ENCODE data around the gene DIPK1B.

Gene DIPK1B

DNA sequence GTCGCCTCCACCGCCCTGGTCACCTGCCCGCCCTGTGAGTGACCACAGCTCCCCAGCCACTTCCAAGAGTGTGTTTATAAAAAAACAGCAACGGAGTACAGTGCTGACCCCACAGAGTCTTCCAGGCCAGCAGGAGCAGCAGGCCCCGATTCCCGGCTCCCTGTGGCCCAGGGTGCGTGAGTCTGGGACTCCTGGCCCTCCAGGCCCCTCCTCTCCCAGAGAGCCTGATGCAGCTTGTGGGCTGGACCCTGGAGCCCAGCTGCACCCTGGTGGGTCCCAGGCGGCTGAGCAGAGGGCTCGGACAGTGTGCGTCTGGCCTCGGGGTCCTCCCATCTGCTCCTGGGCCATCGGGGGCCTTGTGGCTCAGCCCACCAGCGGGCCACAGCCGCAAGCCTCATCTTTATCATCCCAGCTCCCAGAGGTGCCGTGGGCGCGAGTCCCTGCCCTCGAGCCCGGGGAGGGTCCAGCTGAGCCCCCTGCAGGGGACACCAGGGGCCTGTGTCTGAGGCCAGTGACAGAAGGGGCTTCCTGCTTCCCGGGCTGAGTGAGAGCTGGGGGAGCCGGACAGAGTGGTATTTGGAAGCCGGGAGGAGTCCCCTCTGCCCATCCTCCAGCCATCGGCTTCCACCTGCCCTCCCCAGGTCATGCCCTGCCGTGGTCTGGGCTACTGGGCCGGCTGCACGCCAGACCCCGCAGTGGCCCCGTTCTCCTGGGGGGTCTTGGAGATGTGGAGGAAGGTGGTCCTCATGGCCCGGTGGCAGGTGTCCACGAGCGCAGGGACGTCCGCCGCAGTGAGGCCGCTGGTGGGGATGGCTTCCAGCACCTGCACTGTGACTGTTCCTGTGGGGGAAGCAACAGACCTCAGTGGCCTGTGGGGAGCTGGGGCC is 39.0 kb upstream of the DIPK1B start:
- DNase-seq, result no peak

DNA sequence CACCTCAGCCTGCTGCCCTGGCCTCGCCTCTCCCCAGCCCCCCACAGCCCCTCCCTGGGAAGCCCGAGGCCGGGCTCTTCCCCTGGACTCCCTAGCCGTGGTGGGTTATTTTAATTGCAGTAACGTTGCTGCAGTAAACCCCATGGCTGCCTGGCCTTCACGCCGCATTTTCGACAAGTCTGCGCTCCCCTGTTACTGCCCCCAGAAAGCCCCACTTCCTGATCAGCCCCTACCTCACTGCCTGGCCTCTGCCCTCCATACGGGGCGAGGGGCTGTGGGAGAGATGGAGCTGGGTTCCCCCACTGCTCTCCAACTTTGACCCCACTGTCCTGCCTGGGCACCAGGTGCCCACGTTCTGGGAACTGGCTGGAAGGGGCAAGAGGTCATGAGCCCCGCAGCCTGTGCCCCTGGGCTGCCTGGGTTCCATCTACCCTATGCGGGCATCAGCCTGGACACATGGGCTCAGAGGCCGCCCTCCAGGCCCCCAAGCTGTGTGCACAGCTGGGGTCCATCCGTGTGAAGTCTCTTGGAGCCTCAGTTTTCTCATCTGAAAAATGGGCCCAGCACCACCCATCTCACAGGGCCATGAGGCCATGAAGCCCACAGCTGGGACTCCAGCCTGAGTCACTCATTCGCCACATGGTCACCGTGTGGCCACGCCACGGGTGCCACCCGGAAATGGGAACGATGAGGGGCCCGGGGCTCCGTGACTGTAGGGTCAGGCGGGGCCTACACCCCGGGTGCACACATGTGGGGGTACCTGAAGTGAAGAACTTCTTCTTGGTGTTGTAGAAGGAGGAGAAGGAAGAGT is 38.2 kb upstream of the DIPK1B start:
- no peak for DNase-seq

DNA sequence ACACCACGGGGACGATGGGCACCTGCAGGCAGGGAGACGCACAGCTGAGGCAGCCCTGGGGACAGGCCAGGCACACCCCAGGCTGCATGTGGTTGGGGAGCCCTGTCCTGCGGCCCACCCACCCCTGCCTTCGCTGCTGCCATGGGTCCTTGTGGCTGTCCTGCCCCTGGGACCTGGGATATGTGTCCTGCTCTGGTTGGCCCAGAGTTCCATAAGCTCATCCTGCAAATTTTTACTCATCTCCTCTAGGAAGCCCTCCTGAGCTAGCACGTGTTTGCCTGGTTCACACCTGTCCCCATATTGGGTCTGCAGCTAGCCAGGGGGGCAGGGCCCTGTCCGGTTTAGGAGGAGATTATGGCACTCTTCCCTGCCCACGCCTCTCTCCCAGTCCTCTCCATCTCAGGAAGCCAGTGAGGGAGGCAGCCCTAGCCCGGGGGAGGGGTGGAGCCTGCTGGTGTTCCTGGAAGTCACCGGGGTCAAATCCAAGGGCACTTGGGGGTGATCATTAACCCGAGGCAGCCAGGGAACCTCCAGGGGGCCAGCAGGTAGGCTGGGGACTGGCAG is 37.5 kb upstream of the DIPK1B start:
- DNase-seq, result no peak

DNA sequence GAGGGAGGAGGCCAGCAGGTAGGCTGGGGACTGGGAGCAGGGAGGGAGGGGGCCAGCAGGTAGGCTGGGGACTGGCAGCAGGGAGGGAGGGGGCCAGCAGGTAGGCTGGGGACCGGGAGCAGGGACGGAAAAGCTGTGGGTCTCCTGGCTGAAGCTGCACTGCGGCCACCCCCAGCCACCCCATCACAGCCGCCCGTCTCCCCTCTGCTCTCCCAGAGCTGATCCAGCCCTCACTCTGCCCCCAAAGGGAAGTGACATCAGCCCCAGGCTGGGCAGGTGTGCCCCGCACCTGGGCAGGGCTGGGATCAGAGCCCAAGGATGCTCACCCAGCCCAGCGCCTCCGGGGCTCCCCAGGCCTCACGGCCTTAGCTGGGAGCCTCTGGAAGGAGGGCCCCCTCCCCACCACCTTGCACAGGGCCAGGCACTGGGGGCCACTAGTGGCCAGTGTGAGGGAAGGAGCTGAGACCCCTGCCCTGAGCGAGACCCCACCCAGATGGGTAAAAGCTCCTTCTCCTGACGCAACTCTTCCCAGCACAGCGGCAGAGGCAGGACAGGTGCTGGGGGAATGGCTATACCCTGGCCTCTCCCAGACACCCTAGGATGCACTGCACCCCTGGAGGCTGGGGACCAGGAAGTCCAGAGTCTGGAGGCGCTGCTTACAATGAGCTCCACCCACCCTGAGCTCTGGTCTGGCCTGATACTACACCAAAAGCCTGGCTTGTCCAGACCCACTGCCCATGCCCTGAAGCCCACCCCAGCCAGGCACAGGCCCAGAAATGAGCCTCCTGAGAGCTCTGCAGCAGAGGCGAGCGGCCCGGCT is 36.7 kb upstream of the DIPK1B start:
- no peak for DNase-seq

DNA sequence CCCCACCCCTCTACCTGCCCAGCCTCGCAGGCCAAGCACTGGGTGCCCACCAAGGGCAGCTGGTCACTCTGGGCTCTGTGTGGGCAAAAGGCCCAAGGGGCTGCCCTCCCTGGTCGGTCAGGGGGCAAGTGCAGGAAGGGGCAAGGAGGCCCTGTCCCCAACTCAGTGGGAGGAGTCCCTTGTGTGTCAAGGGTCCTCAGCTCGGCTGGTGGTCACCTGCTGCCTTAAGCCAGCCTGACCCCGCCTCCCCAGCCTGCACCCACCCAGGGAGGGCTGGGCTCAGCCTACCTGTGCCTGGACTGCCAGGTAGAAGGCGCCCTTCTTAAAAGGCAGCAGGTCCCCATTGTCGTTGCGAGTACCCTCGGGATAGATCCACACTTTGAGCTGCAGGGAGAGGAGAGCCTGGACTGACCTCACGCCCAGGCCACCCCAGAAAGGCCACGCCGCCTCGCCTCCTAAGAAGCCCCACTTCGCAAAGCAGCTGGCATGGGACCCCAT is 36.0 kb upstream of the DIPK1B start:
- no peak for DNase-seq

DNA sequence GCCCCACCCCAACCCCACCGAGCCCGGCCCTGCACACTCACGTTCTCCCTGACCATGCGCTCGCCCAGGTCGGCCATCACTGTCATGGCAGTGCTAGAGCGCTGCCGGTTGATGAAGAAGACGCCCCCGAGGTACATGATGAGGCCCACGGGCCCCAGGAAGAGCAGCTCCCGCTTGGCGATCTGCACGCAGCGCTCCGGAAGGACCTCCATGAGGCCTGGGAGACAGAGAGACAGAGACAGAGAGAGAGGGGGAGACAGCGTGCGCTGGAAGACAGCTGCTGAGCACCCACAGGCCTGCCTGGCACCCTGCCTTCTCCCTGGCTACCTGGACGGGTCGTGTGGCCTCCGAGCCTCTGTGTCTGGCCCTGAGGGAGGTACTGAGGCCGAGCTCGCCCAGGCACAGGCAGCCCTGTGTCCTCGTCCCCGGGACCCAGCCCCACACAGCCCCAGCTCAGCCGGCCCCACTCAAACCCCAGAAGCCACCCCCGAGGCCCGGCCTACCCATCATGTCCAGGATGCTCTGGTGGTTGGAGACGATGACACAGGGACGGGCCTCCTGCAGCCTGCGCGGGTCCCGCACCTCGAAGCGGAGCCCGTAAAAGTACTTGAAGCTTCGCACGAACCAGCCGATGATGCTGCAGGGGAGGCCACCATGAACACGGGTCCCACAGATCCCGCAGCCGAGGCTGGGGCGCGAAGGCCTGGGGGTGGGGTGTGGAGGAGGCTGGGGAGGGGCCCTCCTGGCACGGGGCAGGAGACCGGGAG is 35.3 kb upstream of the DIPK1B start:
- DNase-seq, result no peak

DNA sequence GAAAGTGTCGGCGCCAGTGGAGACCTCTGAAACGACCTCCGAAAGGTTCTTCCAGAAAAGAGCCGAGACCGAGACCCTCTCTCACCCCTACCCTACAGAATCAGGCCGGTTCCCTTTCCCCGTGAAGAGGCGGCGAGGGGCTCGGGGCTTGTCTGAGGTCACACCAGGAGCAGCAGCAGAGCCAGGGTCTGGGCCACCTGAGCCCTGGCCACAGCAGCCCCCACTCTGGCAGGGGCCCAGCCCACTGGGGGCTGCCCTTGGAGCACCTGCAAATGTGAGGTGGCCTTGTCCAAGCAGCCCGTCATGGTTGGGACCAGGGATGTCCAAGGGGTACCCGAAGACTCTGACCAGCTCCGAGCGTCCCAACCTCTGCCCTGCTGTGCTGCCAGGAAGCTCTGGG is 34.3 kb upstream of the DIPK1B start:
- DNase-seq, result no peak

DNA sequence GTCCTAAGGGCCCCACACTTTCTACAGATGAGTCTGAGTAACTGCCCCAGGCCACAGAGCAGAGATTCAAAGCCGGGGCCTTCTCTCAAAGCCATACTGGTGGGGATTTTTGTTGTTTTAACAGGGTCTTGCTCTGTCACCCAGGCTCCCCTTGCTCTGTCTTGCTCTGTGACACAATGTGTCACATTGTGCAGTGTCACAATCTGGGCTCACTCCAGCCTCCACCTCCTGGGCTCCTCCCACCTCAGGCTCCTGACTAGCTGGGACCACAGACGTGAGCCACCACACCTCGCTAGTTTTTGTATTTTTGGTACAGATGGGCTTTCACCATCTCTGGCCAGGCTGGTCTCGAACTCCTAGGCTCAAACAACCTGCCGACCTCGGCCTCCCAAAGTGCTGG is 33.7 kb upstream of the DIPK1B start:
- DNase-seq, result no peak

DNA sequence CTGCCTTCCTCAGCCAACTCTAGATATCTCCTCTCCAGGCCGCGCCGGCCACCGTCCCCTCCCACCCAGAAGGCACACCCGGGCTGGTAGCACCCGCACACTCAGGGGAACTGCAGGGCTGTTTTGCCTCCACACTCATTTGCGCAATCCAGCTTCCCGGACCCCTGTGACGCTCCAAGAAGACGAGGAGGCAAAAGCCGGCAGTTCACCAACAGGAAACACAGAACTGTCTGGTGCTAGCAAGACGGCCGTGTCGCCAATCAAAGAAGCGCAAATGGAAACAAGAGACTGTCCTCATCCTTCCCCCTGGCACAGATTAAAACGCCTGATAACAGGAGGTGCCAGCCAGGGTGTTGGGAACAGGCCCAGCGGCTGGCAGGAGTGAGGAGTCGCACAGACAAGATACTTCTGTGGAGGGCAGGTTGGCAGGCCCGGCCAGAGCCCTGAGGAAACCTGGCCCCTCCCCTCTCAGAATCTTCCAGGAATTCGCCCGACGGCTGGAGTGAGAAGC is 32.9 kb upstream of the DIPK1B start:
- no peak for DNase-seq

DNA sequence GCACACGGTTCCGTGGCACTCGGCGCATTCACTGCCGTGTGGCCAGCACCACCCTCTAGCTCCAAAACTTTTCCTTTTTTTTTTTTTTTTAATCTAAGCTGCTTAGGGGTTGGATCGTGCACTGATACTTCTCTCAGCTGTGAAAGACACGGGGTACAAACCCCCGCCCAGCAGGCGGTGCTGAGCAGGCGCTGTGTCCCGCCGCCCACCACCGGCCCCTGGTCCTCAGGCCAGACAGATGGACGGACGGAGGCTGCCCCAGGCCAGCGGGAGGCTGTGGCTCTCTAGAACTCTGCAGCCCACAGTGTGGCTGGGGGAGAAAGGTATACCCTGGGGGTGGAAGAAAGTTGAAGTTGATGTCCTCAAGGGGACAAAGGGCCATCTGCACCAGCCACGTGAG is 31.3 kb upstream of the DIPK1B start:
- DNase-seq, result no peak

DNA sequence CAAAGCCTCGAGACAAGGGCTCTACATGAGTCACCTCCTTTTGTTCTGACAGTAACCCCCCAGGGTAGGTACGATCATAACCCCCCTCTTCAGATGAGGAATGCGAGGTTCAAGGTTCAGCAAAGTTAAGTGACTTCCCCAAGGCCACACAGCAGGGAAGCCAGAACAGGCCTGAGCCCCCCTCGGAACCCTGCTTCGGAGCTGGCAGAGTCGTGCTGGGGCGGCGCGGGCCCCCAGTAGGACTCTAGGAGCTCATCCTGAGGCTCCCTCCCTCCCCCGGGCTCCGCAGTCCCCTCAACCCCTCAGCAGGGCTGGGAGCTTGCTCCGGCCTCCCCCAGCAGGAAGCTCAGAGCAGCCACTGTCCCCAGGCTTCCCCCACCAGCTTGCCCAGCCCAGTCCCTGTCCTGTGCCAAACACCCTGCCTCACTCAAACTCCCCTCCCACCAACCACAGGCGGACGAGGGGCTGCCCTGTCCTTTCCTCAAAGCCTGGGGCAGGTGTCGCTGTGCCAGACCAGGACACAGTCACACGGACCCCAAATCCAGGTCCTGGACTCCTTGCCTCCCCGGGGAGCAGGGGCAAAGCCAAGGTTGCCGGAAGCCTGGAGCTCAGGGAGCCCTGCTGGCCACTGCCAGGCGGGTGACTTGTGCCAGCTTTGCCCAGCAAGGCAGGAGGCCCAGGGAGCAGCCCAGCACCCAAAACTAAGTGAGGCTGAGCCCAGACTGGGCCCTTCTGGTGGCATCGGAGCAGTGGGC is 30.2 kb upstream of the DIPK1B start:
- DNase-seq, result no peak

DNA sequence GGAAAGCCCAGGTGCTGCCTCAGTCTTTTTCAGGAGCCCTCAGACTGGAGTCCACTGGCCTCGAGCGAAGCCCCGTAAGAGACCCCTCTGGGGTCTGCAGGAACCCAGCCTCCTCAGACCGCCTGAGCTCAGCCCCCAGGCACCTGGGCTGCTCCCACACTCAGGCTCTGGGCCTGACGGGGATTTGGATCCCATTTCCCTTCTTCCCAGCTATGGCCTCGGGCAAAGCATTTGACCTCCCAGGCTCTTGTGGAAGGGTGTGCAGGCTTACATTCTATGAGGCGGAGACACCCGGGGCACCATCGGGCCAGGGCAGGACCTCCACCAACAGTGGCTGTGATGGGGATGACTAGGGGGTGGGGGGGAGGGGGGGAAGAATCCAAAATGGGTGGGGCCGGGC is 29.7 kb upstream of the DIPK1B start:
- no peak for DNase-seq

DNA sequence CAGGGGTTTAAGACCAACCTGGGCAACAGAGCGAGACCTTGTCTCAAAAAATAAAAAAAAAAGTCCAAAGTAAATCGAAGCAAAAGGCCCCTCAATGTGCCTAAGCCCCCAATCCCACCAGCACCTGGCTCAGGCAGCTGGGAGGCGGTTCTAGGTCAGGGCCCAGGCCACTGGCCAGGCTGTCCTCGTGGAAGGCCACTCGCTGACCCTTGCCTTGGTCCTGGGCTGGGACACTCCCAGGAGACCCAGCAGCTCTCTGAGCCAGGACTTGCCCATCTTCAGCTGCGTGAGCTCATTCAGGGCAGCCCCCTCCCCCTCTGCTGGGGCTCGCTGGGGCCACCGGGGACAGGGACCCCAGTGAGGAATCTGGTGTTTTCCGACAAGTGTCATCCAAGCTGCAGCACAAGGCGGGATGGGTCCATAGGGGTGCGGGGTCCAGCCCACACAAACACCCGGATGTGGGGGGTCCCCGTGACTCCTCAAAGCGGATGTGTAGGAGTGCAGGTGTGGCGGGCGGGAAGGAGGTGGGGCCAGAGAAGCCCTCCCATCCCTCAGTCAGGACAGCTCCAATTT is 29.1 kb upstream of the DIPK1B start:
- DNase-seq, result no peak

DNA sequence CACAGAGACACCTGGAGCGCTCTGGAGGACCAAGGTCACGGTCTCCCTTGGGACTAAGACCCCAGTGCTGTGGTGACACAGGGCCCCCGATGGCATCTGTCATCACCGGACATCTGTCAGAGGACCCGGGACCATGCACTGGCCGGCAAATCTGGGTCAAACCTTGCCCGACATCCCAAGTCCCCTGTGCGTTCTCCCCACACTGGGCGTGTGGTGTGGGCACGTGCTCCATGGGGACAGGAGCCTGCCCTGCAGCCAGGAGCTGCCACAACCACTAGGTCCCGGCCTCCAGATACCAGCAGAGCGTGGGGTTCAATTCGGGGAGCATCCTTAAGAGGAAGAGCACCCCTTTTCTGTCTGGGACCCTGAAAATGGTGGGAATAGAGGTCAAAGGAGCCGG is 28.6 kb upstream of the DIPK1B start:
- DNase-seq, result no peak

DNA sequence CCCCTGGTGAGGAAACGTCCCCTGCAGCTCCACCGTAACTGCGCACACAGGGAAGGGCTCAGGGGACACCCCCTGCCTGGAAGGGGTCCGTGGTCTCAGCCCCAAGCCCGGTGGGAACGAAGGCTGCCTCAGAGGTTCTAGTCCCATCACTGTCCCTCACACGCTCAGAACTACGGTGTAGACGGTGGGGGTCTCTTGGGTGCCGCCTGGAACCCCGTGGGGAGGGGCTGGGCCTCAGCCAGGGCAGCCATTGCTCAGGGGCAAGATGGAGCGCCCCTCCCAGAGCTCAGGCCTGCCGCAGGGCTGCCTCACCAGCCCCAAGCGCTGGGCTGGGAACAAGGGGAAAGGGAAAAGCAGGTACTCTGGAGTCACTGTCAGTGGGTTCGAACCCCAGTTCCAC is 28.0 kb upstream of the DIPK1B start:
- no peak for DNase-seq

DNA sequence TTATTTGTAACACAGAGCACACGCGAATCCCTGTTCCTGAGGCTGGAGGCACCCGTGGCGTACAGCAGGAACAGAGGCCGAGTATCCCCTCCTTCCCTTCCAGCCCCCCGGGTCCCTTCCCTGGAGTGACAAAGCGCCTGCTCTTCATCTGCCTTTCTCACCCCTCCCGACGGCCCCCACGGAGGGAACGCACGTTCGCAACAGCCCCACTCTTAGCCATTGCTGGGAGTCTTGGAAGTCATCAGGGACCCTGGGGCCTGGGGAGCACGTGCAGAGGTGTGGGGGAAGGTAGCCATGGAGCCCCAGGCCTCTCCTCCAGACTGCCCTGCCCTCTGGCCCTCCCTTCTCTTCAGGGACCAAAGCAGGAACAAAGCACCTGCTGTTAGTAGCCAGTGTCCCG is 27.6 kb upstream of the DIPK1B start:
- no peak for DNase-seq

DNA sequence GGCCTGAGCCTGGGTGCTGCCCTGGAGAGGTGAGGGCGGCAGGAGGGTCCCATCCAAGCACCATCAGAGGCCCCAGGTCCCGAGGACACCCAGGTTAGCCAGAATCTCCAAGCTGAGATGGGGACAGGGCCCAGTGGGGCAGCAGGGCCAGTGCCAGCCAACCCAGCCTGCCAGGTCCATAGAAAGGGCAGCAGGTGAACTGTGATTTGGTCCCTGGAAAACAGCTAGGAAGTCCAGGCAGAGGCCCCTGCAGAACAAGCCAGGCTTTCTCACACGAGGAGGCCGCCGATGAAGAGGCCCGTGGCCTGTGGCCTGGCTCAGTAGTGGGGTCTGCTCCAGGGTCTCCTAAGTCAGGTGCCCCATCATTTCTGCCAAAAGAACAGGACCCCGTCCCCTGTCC is 27.2 kb upstream of the DIPK1B start:
- DNase-seq, result no peak

DNA sequence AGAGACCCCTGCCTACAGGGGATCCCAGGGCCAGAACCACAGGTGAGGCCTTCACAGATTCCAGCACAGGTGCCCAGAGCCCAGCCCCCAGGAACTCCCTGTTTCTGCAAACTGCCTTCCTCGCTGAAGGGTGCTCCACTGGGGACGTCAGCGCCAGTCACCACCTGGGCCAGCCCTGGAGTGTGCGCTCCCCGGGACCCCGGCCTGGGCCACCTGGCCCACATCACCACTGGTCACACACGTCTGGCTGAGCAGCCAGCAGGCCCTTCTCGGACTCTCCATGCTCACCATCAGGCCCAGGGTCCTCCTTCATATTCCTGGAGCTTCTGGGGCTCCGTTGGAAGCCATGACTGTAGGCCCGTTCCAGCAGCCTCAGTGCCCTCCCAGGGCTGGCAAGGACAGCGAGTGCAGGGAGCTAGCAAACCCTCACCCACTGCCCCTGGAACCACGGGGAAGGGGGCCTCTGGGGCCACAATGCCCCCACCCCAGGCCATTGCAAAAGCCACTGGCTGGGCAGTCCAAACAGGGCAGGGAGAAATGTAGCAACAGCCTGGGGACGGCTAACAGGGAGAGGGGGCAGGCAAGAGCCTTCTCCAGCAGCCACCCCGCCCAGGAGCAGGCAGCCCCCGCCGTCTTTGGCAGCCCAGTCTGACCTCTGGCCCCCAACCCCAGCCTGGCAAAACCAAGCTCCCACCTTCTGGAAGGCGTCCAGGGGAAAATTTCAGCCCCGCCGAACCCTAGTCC is 26.4 kb upstream of the DIPK1B start:
- DNase-seq, result no peak

DNA sequence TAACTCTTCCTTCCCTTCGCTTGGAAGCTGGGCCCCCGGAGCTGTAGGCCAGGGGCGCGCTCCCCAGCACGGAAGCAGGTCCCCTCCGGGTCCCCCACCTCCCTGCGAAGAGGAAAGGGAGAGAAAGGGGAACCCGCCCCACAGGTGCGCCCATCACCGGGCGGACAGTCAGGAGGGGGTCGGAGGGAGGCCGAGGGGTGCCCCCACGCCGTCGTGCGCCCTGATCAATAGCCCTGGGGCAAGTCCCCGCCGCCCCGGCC is 25.9 kb upstream of the DIPK1B start:
- DNase-seq, result no peak

Measured in activated CD8-positive, alpha-beta memory T cell treated with anti-CD3 and anti-CD28 coated beads, Interleukin-2, amount 50 U/mL, for 4 hours (primary cell).